ENCODE results near the gene PCDH15. TPM values are rescaled to one million over a fixed set of nuclear protein-coding genes. Genes with fewer than 3 reads are reported as not detected.

The PCDH15 gene
- total and polyA plus RNA-seq, 8 donors: 0.58 to 2.1 (median 1.2) TPM

- no peak for DNase-seq
- Histone ChIP-seq H3K27me3 (no peaks in the 10 kb centered on the region), H3K27ac (no peak overlapping the region), H3K9me3 (no peaks in the 10 kb centered on the region), H3K4me3 (no peak overlapping the region), H3K4me1 (no peaks in the 10 kb centered on the region), H3K36me3 (no peaks in the 10 kb centered on the region)
- intact Hi-C loops (cut with DNase I): no loop called here
- ATAC-seq: no peak
- TF ChIP-seq CTCF (IDR thresholded peaks at IDR 0.05): no peak
Measured at GRCh38 chr10:54010337-54010933, 790.6 kb downstream of the PCDH15 start.

GRCh38 chr10:54009672-54010071 lies 791.4 kb downstream of the PCDH15 start:
- Histone ChIP-seq H3K4me3 (no peak overlapping the region), H3K4me1 (no peaks in the 10 kb centered on the region), H3K9me3 (no peaks in the 10 kb centered on the region), H3K27ac (no peak overlapping the region), H3K27me3 (no peaks in the 10 kb centered on the region), H3K36me3 (no peaks in the 10 kb centered on the region)
- no peak for TF ChIP-seq CTCF (IDR thresholded peaks at IDR 0.05)
- ATAC-seq (no peak), DNase-seq (peak in 1 of 4 donors; percentile 45)
- intact Hi-C loops (cut with DNase I): no loop called here

GRCh38 chr10:54002077-54002476 lies 799.0 kb downstream of the PCDH15 start:
- no peaks in the 10 kb centered on the region for H3K4me1 ChIP-seq
- no peaks in the 10 kb centered on the region for H3K36me3 ChIP-seq
- H3K9me3 ChIP-seq: no peaks in the 10 kb centered on the region
- no peak overlapping the region for H3K27ac ChIP-seq
- TF ChIP-seq CTCF (IDR thresholded peaks at IDR 0.05): no peak
- intact Hi-C loops (cut with DNase I): no loop called here
- no peaks in the 10 kb centered on the region for H3K27me3 ChIP-seq
- H3K4me3 ChIP-seq: no peak overlapping the region
- DNase-seq: no peak
- ATAC-seq: no peak

- H3K4me3 ChIP-seq: no peak overlapping the region
- intact Hi-C loops (cut with DNase I): no loop called here
- H3K27me3 ChIP-seq: no peaks in the 10 kb centered on the region
- peak in 1 of 2 donors; percentile 20 for TF ChIP-seq CTCF (IDR thresholded peaks at IDR 0.05)
- ATAC-seq (no peak), DNase-seq (peak in 1 of 4 donors; percentile 33)
- no peak overlapping the region for H3K27ac ChIP-seq
- H3K9me3 ChIP-seq: no peaks in the 10 kb centered on the region
- no peaks in the 10 kb centered on the region for H3K36me3 ChIP-seq
- H3K4me1 ChIP-seq: no peaks in the 10 kb centered on the region
Measured at GRCh38 chr10:53997953-53998352, 803.1 kb downstream of the PCDH15 start.

GRCh38 chr10:53990799-53991238 lies 810.2 kb downstream of the PCDH15 start:
- H3K9me3 ChIP-seq: peaks cover 0 to 6% of the 10 kb centered on the region in 2 donors
- ATAC-seq: no peak
- H3K36me3 ChIP-seq: no peaks in the 10 kb centered on the region
- intact Hi-C loops (cut with DNase I): no loop called here
- TF ChIP-seq CTCF (IDR thresholded peaks at IDR 0.05): no peak
- H3K4me3 ChIP-seq: no peak overlapping the region
- no peaks in the 10 kb centered on the region for H3K4me1 ChIP-seq
- no peak overlapping the region for H3K27ac ChIP-seq
- no peak for DNase-seq
- no peaks in the 10 kb centered on the region for H3K27me3 ChIP-seq

Data from left lung (tissue), 10 donors.